22Rv1 (cell line): ENCODE data around the gene SLX4IP.

Experiments used
- ZFX ChIP-seq: fragments of 450-650 bp; IDR thresholded peaks from 2 replicates; pipeline ENCODE4 v1.6.1; 2017; ENCODE audit warnings: antibody characterized with exemption, borderline replicate concordance
- TF ChIP-seq, protein P1 (sequence below): fragments of 450-650 bp; IDR thresholded peaks from 2 replicates; pipeline ENCODE4 v1.5.1; 2017; ENCODE audit warnings: mild to moderate bottlenecking

- TF ChIP-seq, protein P1, sequence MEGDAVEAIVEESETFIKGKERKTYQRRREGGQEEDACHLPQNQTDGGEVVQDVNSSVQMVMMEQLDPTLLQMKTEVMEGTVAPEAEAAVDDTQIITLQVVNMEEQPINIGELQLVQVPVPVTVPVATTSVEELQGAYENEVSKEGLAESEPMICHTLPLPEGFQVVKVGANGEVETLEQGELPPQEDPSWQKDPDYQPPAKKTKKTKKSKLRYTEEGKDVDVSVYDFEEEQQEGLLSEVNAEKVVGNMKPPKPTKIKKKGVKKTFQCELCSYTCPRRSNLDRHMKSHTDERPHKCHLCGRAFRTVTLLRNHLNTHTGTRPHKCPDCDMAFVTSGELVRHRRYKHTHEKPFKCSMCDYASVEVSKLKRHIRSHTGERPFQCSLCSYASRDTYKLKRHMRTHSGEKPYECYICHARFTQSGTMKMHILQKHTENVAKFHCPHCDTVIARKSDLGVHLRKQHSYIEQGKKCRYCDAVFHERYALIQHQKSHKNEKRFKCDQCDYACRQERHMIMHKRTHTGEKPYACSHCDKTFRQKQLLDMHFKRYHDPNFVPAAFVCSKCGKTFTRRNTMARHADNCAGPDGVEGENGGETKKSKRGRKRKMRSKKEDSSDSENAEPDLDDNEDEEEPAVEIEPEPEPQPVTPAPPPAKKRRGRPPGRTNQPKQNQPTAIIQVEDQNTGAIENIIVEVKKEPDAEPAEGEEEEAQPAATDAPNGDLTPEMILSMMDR, result no peak
- no peak for TF ChIP-seq ZFX
Observed at GRCh38 chr20:10521836-10522235, 86.7 kb downstream of the SLX4IP start.
